ENCODE measurements around the gene TARDBP.
"Not testable (repeated sequence)": the region's sequence is repeated elsewhere in the genome, so short reads cannot be mapped to it uniquely, and the experiment has no call there.

The TARDBP gene

DNA sequence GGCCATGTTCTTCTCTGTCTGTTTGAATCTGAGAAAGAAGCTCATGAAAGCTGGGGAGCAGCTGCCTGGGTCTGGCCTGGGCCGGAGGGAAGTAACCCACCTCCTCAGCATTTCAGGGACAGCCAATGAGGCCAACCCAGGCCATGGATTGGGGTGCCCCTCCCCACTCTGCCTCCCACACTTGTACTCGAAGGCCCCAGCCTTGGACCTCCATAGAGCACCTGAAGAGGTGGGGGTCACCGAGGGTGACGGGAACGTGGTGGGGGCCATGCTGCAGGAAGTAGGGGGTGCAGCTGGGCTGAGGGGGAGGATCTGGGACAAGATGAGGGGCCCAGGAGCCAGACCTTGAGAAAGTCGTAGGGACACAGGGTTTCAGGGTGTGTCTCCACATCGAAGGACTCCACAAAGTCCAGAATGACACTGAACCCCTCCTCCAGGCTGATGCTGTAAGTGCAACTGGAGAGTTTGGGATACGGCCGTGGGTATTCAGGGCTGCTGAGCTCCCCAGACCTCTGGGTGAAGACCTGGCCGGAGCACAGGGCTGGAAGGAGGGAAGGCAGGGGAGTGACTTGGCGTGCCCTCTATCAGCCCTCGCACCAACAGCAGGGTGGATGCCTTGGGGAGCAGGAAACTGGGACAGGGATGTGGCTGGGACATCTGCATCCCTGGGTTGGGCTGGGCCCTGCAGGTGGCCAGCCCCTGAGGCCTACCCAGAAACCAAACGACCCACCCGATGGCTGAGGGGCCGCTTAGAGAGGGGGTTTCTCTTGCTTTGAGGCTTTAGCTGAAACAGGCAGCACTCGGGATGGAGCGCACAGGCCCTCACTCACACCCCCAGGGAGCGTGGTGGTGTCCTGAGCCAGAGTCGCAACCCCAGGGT lies 30.8 kb downstream of the TARDBP start:
- no peak for DNase-seq (ENCODE audit: low read depth)

DNA sequence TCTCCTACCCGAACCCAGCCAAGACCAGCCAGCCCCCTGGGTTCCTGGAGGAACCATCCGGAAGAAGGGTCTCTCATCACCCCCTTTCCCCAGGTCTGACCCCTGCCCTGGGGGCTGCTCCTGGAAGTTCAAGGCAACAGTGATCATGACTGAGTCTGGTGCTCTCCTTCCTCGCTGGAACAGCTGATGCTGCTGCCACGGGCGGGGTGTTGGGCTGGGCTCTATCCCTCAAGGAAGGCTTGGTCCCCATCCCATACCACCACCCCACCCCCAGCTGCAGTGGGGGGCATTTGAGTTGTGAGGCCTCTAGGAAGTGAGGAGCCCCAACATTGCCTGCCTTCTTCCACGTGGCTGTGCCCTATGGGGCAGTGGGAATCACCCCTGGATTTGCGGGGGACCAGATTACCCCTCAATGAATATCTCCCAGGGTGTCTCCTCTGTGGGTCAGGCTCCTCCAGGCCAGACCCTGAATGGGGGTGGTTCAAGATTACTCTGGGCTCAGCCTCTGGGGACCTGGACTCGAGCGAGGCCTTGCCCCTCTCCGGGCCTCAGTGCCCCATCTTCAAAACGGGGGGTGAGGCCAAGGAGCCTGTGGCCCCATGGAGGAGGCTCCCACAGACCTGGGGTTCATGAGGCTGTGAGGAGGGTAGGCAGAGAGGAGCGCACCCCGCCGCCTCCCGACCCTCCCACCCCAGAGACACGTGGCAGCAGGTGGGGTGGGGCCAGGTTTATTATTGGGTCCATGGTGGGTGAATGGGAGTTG lies 31.8 kb downstream of the TARDBP start:
- DNase-seq (ENCODE audit: low read depth) = no peak

DNA sequence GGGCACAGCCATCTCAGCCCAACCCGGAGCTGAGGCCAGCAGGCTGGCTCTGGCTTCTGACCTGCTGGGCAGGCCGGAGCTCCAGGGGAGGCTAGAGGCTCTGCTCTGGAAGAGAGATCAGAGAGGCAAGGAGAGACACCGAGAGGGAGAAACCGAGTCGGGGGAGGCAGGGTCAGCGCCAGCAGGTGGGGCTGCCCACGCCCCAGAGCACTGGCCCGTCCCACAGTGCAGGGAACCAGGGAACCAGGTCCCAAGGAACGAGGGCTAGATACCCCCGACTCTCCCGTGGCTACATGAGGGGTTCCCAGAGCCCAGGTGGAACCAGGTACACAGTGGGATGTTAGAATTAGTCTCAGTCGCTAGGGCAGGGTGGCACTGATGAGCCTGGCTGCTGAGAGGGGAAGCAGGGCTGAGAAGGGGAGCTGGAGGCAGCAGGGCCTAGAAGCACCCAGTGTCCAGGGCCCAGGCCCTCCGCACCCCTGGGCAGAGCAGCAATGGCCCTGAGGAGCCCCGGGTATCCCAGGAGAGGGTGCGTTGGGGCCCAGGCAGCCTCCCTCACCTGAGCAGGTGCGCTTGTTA lies 32.5 kb downstream of the TARDBP start:
- DNase-seq (ENCODE audit: low read depth) = no peak

DNA sequence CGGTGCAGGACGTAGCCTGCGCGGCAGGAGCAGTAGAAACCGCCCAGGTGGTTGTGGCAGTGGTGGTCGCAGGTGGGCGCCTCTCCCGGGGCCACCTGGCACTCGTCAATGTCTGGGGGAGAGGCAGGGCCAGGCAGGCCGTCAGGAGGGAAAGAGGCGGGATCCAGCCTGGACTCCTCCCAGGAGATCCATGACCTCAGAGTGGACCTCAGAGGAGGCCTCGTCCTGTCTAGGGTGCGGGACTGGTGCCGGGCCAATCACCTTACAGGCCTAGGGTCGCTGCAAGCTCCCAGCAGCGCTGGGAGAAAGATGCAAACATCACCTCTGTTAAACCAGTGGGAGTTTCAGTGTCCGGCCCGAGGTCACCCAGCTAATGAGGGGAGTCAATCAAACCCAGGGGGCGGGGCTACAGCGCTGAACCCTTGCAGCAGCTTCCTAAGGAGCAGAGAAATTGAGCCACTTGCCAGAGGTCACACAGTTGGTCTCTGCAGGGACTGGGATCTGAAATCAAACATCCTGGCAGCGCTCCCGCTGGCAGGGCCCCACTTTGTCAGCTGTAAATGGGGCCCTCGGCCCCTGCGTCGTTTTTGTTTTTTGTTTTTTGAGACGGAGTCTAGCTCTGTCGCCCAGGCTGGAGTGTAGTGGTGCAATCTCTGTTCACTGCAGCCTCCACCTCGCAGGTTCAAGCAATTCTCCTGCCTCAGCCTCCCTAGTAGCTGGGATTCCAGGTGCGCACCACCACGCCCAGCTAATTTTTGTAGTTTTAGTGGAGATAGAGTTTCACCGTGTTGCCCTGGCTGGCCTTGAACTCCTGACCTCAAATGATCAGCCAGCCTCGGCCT lies 33.2 kb downstream of the TARDBP start:
- DNase-seq (ENCODE audit: low read depth) = no peak

DNA sequence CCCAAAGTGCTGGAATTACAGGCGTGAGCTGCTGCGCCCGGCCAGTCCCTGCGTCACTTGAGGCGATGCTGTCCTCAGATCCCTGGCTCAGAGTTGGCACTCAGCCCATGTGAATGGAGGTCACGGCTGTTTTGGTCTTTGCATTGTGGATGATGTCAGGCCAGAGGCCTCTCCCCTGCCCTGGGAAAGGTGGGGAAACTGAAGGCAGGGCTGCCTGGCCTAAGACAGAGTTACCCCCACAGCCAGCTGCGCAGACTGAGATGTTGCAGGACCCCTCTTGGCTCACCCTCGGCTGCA lies 33.8 kb downstream of the TARDBP start:
- DNase-seq (ENCODE audit: low read depth) = no peak

DNA sequence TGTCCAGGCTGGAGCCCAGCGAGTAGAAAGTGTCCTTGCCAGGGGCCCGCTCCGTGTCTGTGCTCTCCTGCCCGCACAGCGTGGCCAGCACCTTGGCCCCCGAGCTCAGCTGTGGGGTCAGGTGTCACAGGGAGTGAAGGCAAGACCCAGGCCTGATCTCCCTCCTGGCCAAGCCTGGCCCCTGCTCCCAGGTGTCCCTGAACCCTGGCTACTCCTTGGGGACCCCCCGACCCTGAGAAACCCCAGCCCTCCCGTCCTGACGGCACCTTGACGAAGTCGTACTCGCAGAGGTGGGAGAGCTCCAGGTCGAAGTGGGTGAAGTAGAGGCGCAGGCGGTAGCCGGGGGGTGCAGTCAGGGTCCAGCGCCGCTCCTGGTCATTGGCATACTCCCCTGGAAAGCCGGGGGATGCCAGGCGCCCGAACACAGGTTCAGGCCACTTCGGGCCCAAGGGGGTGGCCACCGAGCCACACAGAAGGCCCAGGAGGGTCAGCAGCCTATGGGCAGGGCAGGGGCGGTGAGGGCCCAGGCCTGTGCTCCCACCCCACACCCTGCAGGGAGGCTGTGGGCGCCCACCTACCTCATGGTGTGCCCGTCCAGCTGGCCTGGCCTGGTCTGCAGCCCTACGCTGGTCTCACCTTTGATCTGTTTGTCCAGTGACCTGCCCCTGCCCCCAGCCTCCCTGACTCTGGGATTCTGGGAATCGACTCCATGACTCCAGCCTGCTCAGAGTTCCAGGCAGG lies 34.3 kb downstream of the TARDBP start, which contains the start of gene MASP2:
Gene MASP2 (minus strand): TSS at position 615 of the 741 bp plus-strand sequence. CDS start 32 bp downstream, at position 583.
- no peak for DNase-seq (ENCODE audit: low read depth)

DNA sequence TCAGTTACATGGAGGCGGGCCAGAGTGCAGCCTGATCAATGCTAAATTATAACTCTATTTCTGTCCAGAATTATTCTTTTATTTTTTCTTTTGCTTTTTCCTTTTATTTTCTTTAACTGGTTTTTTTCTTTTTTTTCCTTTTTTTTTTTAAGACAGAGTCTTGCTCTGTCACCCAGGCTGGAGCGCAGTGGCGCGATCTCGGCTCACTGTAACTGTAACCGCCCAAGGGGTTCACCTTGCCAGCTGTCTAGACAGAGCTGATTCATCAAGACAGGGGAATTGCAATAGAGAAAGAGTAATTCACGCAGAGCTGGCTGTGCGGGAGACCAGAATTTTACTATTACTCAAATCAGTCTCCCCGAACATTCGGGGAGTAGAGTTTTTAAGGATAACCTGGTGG lies 38.7 kb downstream of the TARDBP start:
- not testable (repeated sequence) for DNase-seq (ENCODE audit: low read depth)

DNA sequence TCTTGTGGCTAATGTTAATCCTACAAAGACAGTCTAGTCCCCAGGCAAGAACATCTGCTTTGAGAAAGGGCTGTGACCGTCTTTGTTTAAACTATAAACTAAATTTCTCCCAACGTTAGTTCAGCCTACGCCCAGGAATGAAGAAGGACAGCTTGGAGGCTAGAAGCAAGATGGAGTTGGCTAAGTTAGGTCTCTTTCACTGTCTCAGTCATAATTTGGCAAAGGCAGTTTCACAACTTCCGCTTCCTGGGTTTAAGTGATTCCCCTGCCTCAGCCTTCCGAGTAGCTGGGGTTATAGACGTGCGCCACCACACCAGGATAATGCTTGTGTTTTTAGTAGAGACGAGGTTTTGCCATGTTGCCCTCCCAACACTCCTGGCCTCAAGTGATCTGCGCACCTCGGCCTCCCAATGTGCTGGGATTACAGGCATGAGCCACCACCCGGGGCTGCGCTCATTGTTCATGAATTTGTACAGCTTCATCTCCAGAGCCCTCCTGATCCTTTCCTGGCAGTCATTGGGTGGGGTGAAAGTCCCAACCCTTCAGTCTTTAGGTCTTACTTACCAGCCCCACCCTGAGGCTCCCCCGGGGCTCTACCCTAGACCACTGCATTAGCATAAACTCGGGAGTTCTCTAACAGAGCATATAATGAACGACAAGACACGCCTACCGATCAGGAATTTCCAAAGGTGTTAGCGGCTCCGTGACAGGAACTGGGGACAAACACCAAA lies 39.5 kb downstream of the TARDBP start:
- DNase-seq (ENCODE audit: low read depth) = no peak

DNA sequence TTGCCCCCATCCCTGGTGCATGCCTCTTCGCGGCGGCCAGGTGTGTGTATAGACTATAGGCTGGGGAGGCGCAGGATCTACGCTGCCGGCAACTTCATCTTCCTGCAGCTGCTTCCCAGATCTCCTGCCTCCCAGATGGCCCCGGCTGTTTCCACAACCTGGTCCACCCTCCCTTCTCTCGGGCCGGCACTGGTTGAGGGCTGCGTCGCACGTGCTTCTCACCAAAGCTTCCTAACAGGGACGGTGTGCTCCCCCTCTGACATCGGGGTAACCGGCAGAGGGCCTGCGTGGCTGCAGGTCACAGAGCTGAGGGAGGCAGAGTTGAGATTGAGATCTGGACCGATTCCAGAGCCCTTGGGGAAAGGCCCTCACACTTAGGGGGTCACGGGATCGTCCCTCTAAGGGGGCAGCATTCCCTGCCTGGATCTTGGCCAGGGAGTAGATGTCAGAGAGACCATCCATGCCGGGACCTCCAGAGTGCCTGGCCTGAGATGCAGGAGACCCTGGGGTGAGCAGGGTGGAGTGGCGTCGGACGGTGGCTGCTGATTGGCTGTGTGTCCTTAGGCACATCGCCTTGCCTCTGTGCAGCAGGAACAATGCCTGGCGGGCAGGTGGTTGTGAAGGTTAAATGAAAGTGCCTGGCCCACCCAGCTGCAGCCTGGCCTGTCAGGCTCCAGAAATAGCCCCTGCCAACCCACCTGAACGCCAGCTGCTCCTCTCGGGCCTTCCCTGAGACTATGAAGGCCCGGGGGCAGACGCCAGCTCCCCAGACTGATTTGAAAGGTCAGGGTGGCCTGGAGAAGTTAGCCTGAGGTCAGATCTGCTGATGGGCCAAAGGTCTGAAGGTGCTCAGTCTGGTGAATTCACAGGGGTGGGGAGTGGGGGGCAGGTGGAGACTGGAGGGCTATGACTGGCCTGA lies 40.6 kb downstream of the TARDBP start:
- DNase-seq (ENCODE audit: low read depth) = no peak

DNA sequence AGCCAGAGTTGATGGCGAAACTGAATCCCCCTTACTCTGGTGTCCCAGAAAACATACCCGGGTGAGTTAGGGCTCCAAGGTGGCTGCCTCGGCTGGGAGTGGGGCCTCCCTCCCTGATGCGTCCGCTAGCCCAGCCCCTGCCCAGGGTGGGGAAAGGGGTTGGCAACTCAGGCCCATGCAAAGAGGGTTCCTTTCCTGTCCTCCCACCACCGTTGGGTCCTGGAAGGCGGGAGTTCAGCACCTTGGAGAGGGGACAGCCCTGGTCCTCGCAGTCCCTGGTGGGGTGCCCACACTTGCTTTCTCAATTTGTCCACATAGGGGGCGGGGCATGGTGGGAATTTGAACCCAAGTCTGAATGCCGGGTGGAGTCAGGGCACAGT lies 41.3 kb downstream of the TARDBP start:
- DNase-seq (ENCODE audit: low read depth) = no peak

DNA sequence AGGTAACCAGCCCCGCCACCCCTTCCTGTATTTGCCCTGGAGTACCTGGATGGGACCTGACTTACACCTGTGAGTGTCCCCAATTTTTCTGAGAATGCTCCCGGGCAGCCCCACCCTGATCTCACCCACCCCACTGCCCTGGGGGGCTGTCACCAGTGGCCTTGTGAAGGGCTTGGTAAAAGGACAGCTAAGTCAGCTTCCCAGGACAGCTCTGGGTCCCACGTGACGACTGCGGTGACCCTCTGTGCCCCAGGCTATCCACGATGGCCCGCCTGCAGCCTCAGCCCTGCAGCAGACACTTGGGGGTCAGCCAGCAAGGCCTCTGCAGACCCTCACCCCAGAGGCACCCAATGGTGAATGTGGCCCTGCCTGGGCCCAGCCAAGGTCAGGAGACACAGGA lies 41.7 kb downstream of the TARDBP start:
- DNase-seq (ENCODE audit: low read depth) = no peak

DNA sequence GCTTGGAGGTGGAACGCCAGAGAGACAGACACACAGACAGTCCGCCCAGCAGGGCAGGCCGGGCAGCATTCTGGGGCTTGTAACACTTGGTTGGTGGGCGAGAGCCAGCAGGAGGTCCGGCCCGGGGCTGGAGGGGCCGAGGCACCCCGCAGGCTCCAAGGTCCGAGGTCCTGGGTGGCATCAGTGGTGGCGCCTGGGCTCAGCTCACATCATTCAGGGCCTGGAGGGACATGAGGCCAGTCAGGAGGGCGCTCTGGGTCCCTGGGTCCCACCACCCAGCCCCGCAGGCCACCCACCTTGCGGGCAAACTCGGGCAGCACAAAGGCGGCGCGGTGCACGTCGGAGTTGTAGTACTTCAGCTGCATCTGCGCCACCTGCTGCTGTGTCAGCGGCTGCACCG lies 42.2 kb downstream of the TARDBP start:
- no peak for DNase-seq (ENCODE audit: low read depth)

DNA sequence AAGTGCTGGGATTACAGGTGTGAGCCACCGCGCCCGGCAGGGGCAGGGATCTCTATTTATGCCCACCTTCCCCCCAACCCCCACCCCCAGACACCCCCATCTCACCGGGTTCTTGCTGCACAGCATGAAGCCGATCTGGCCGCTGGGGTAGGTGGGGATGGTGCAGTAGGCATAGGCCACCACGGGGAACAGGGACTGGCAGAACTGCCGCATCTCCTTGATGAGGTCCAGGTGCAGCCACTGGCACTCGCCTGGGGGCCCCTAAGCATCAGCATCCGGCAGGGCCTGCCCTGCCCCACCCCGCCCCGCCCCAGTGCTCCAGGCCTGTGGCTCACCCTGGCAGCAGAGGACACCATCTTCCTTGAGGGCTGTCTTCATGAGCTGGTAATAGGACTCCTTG lies 43.2 kb downstream of the TARDBP start:
- DNase-seq (ENCODE audit: low read depth) = no peak

DNA sequence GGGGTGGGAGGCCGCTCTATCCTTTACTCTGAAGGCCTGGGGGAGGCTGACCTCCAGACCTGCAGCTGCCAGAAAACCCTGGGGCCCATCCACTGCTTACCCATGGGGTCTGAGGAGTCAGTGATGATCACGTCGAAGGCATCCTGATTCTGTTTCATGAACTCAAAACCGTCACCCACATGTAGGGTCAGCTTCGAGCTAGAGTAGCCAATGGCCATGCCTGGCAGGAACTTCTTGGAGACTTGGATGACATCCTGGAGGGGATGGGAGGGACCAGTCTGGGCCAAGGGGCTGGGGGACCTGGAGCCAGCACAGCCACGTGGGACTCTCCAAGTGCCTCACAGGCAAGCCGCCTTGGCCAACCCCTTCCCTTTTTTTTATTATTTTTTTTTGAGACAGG lies 44.0 kb downstream of the TARDBP start:
- DNase-seq (ENCODE audit: low read depth) = no peak

DNA sequence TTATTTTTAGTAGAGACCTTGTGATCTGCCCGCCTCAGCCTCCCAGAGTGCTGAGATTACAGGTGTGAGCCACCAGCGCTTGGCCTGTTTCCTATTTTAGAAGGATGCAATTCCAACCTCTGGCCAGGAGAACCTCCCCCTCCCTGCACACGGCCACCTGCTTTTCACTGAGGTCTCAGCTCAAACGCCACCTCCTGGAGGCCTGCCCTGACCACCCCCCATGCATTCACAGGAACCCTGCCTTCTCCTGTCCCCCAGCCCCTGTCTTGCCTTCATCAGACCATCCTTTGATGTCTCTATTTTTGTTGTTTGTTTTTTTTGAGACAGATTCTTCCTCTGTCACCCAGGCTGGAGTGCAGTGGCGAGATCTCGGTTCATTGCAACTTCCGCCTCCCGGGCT lies 45.0 kb downstream of the TARDBP start:
- DNase-seq (ENCODE audit: low read depth) = no peak

DNA sequence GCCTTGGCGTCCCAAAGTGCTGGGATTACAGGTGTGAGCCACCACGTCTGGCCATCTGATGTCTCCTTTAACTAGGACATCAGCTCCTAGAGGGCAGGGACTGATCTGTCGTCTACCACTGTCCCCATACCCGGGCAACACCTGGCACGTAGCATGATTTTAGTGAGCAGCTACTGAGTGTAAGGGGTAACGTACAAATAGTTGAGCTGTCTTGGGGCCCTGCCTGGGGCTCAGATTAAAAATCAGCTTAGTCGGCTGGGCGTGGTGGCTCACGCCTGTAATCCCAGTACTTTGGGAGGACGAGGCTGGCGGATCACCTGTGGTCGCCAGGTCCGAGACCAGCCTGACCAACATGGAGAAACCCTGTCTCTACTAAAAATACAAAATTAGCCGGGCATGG lies 45.6 kb downstream of the TARDBP start:
- DNase-seq (ENCODE audit: low read depth) = no peak

DNA sequence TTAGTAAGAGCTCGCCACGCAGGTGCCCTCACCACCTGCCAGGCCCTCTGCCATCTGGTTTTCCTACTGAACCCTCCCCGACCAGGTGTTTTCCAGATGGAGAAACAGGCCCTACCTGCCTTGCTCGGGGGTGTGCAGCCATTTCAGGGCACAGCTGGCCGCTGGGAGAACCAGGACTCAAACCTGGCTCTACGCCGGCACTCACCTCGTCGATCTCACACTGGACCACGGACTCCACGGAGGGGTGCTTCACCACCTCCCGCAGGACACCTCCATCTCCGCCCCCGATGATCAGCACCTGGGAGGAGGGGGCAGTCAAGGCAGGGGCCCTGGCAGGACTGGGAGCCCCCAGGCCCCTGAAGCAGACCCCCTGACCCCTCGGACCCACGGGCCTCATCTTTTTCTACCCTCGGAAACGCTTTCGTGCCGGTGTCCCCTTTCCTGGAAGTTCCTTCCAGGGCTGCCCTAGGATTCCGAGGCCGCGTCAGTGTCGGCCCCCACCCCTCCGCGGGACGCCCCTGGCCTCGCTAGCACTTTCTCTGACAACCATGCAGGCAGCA lies 46.2 kb downstream of the TARDBP start:
- no peak for DNase-seq (ENCODE audit: low read depth)

DNA sequence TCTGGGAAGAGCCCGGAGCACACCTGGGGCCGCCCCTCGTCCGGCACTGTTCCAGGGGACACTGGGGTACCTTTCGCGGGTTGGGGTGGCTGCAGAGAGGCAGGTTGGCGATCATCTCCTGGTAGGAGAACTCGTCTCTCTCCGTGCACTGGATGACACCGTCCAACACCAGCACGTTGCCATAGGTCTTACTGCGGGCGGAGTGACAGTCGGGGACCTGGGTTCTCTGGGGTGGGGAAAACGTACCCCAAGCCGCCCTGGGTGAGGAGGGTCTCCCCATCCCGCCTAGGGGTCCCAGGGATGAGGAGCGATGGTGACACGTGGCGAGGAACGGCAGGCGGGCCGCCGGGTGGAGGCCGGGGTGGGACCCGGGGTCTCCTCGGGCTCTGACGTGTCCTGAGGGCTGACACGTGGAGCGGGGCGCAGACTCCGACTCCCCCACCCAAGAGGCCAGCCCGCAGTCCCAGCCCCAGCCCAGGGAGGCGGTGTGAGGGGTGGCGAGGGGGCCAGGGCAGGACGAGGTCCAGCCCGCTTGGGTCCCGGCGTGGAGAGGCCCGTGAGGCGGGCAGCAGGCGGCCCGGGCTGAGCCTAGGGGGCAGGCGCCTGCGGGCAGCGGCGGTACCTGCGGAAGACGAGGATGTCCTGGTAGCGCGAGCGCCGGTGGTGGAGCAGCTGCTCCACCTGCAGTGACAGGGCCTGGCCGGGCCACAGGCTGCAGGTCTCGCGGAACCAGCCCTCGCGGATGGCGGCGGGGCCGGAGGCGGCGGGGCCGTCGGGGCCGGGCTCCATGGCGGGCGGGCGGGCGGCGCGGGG lies 46.9 kb downstream of the TARDBP start:
- no peak for DNase-seq (ENCODE audit: low read depth)
